MM.1S (cell line): ENCODE data around the gene LMAN1.

Experiments
- CTCF ChIP-seq: fragments of 300-600 bp; sonication (generic); IDR thresholded peaks from 2 replicates; pipeline ENCODE4 v1.5.1; 2016; ENCODE audit warnings: antibody characterized with exemption, low read length, mixed read lengths
- EZH2 ChIP-seq: fragments of 300-600 bp; sonication (generic); optimal IDR thresholded peaks from 2 replicates; pipeline ENCODE3; 2017; ENCODE audit warnings: low read depth, mild to moderate bottlenecking, antibody characterized with exemption, low read length, mixed read lengths
- EZH2phosphoT487 ChIP-seq: fragments of 300-600 bp; sonication (generic); IDR thresholded peaks from 2 replicates; pipeline ENCODE4 v1.6.1; 2018; ENCODE audit warnings: antibody characterized with exemption, low read length

DNA sequence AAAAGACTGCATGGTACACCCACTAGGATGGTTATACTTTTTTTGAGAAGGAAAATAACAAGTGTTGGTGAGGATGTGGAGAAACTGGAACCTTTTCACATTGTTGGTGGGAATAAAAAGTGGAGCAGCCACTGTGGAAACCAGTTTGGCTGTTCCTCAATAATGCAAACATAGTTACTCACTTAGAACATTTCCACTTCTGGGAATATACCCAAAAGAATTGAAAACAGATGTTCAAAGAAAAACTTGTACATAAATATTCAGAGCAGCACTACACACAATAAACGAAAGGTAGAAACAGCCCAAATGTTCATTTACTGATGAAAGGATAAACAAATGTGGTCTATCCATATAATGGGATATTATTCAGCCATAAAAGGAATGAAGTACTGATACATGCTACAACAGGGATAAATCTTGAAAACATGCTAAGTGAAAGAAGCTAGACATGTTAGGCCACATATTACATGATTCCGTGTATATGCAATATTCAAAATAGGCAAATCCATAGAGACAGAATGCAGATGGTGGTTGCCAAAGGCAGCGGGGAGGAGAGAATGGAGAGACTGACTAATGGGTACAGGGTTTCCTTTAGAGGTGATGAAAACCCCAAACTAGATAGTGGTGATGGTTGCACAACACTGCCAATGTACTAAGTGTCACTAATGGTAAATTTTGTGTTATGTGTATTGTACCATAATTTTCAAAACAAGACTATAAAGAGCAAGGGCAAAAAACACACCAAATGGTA lies 20.9 kb upstream of the LMAN1 start:
- TF ChIP-seq CTCF, result no peak
- TF ChIP-seq EZH2, result no peak
- no peak for TF ChIP-seq EZH2phosphoT487
